ENCODE measurements around the gene SASH1. TPM values are rescaled to one million over a fixed set of nuclear protein-coding genes. Genes with fewer than 3 reads are reported as not detected.

SASH1 gene
- total RNA-seq, 3 donors from 2014 or later = 107 to 304 (median 145) TPM

GRCh38 chr6:148398244-148398643 is 55.6 kb downstream of the SASH1 start:
- no peak overlapping the region for H3K4me3 ChIP-seq
- H3K36me3 ChIP-seq = no peaks in the 10 kb centered on the region
- peak overlapping the region; percentile 89 to 90 for H3K27ac ChIP-seq
- peaks cover 0 to 6% of the 10 kb centered on the region in 2 donors for H3K4me1 ChIP-seq
- intact Hi-C loops (cut with DNase I; ENCODE audit: low total_unique reads) = no loop called here
- DNase-seq (ENCODE audit: low spot score in 2 of 2) = no peak
- TF ChIP-seq POLR2AphosphoS5 (IDR thresholded peaks at IDR 0.05) (no peak), CTCF (IDR thresholded peaks at IDR 0.05) (no peak)
- H3K27me3 ChIP-seq = no peaks in the 10 kb centered on the region
- H3K9me3 ChIP-seq = no peaks in the 10 kb centered on the region

- Histone ChIP-seq H3K9me3 (no peaks in the 10 kb centered on the region), H3K36me3 (no peaks in the 10 kb centered on the region), H3K27me3 (no peaks in the 10 kb centered on the region), H3K4me3 (no peak overlapping the region), H3K27ac (peak overlapping the region; percentile 89 to 90), H3K4me1 (peaks cover 0 to 6% of the 10 kb centered on the region in 2 donors)
- intact Hi-C loops (cut with DNase I; ENCODE audit: low total_unique reads) = no loop called here
- no peak for TF ChIP-seq POLR2AphosphoS5 (IDR thresholded peaks at IDR 0.05)
- no peak for TF ChIP-seq CTCF (IDR thresholded peaks at IDR 0.05)
- no peak for TF ChIP-seq POLR2A (IDR thresholded peaks at IDR 0.05)
- no peak for DNase-seq (ENCODE audit: low spot score in 2 of 2)
Observed at GRCh38 chr6:148398678-148399077, 56.0 kb downstream of the SASH1 start.

- intact Hi-C loops (cut with DNase I; ENCODE audit: low total_unique reads) = no loop called here
- no peak for DNase-seq (ENCODE audit: low spot score in 2 of 2)
- Histone ChIP-seq H3K9me3 (no peaks in the 10 kb centered on the region), H3K4me1 (peaks cover 0 to 6% of the 10 kb centered on the region in 2 donors), H3K27me3 (no peaks in the 10 kb centered on the region), H3K27ac (no peak overlapping the region), H3K4me3 (no peak overlapping the region), H3K36me3 (no peaks in the 10 kb centered on the region)
- TF ChIP-seq POLR2AphosphoS5 (IDR thresholded peaks at IDR 0.05) (no peak), POLR2A (IDR thresholded peaks at IDR 0.05) (no peak), CTCF (IDR thresholded peaks at IDR 0.05) (no peak)
Observed at GRCh38 chr6:148401571-148401970, 58.9 kb downstream of the SASH1 start.

- Histone ChIP-seq H3K27me3 (no peaks in the 10 kb centered on the region), H3K4me1 (no peaks in the 10 kb centered on the region), H3K9me3 (no peaks in the 10 kb centered on the region), H3K36me3 (no peaks in the 10 kb centered on the region), H3K27ac (peak overlapping the region in 1 of 2 donors; percentile 50), H3K4me3 (no peak overlapping the region)
- intact Hi-C loops (cut with DNase I; ENCODE audit: low total_unique reads) = no loop called here
- TF ChIP-seq POLR2A (IDR thresholded peaks at IDR 0.05) (no peak), POLR2AphosphoS5 (IDR thresholded peaks at IDR 0.05) (no peak), CTCF (IDR thresholded peaks at IDR 0.05) (no peak)
- no peak for DNase-seq (ENCODE audit: low spot score in 2 of 2)
Observed at GRCh38 chr6:148404456-148405054, 61.9 kb downstream of the SASH1 start.

GRCh38 chr6:148405894-148406293 is 63.3 kb downstream of the SASH1 start:
- no peaks in the 10 kb centered on the region for H3K27me3 ChIP-seq
- no peaks in the 10 kb centered on the region for H3K9me3 ChIP-seq
- TF ChIP-seq CTCF (IDR thresholded peaks at IDR 0.05) (no peak), POLR2A (IDR thresholded peaks at IDR 0.05) (no peak), POLR2AphosphoS5 (IDR thresholded peaks at IDR 0.05) (no peak)
- H3K4me3 ChIP-seq = no peak overlapping the region
- no peaks in the 10 kb centered on the region for H3K4me1 ChIP-seq
- H3K36me3 ChIP-seq = no peaks in the 10 kb centered on the region
- no peak for DNase-seq (ENCODE audit: low spot score in 2 of 2)
- intact Hi-C loops (cut with DNase I; ENCODE audit: low total_unique reads) = no loop called here
- H3K27ac ChIP-seq = peak overlapping the region in 1 of 2 donors; percentile 80
